Glomerular visceral epithelial cell (primary cell): ENCODE data around the gene RAPGEF4.
"Not testable (repeated sequence)": the region's sequence is repeated elsewhere in the genome, so short reads cannot be mapped to it uniquely, and the experiment has no call there.

Source experiments
- DNase-seq: peaks from one replicate; pipeline ENCODE4 v3.0.0-alpha.2; 2016; ENCODE audit errors: extremely low spot score

Gene RAPGEF4

GRCh38 chr2:173032032-173032431, 296.4 kb downstream of the RAPGEF4 start:
- no peak for DNase-seq

- no peak for DNase-seq
These were observed 297.4 kb downstream of the RAPGEF4 start for GRCh38 chr2:173033084-173033483.

- no peak for DNase-seq
These were observed 298.5 kb downstream of the RAPGEF4 start for GRCh38 chr2:173034143-173034542.

- DNase-seq: no peak
These were observed 301.8 kb downstream of the RAPGEF4 start for GRCh38 chr2:173037245-173038120.

- not testable (repeated sequence) for DNase-seq
These were observed 302.6 kb downstream of the RAPGEF4 start for GRCh38 chr2:173038257-173038656.

GRCh38 chr2:173040729-173041128, 305.1 kb downstream of the RAPGEF4 start:
- no peak for DNase-seq

- DNase-seq: no peak
These were observed 307.8 kb downstream of the RAPGEF4 start for GRCh38 chr2:173043476-173043875.

- no peak for DNase-seq
These were observed 308.4 kb downstream of the RAPGEF4 start for GRCh38 chr2:173043897-173044519.

GRCh38 chr2:173044686-173045085, 309.0 kb downstream of the RAPGEF4 start:
- no peak for DNase-seq

GRCh38 chr2:173045181-173045580, 309.5 kb downstream of the RAPGEF4 start:
- no peak for DNase-seq

- no peak for DNase-seq
These were observed 312.9 kb downstream of the RAPGEF4 start for GRCh38 chr2:173048522-173048896.

GRCh38 chr2:173048897-173049661, 313.4 kb downstream of the RAPGEF4 start:
- DNase-seq: peak; percentile 97

GRCh38 chr2:173049831-173050230, 314.2 kb downstream of the RAPGEF4 start:
- no peak for DNase-seq

- no peak for DNase-seq
These were observed 315.0 kb downstream of the RAPGEF4 start for GRCh38 chr2:173050684-173051083.

GRCh38 chr2:173051463-173052215, 316.0 kb downstream of the RAPGEF4 start:
- no peak for DNase-seq

- DNase-seq: peak; percentile 30
These were observed 317.5 kb downstream of the RAPGEF4 start for GRCh38 chr2:173053043-173053699.

- DNase-seq: peak; percentile 31
These were observed 318.8 kb downstream of the RAPGEF4 start for GRCh38 chr2:173054466-173054865.

- no peak for DNase-seq
These were observed 321.2 kb downstream of the RAPGEF4 start for GRCh38 chr2:173056705-173057364.

GRCh38 chr2:173058097-173058496, 322.5 kb downstream of the RAPGEF4 start:
- no peak for DNase-seq

GRCh38 chr2:173058673-173059072, 323.0 kb downstream of the RAPGEF4 start:
- no peak for DNase-seq

- DNase-seq: no peak
These were observed 323.6 kb downstream of the RAPGEF4 start for GRCh38 chr2:173059292-173059691.
